Measurements from ENCODE around the gene IDH3B. TPM values are rescaled to one million over a fixed set of nuclear protein-coding genes. Genes with fewer than 3 reads are reported as not detected.
"Not testable (repeated sequence)": the region's sequence is repeated elsewhere in the genome, so short reads cannot be mapped to it uniquely, and the experiment has no call there.

The IDH3B gene
- total RNA-seq, 1 donor from 2014 or later = 112 TPM

DNA sequence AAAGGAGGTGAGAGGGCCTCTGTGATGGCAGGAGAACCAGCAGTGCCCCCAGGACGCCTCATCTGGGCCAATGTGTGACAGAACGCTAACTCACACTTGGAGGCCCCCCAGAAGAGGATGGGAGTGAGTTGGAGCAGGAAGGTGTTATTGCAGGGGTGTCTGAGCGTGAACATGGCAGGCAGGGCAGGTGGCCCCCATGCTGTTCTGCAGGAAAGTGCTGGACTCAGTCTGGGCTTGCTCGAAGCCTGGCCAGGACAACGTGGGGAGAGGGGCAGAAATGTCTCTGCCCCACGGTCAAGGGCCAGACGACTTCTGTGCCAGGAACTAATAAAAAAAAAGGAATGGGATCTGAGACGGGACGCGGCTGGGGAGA, 27.6 kb upstream of the IDH3B start:
- Mint-ChIP-seq H3K36me3 (ENCODE audit: low read depth) (peaks cover 9% of the 10 kb centered on the region), H3K4me3 (ENCODE audit: low read depth) (peak overlapping the region; percentile 91), H3K4me1 (ENCODE audit: low read depth) (peaks cover 29% of the 10 kb centered on the region), H3K27ac (peak overlapping the region; percentile 65), H3K27me3 (ENCODE audit: low read depth) (peaks cover 50% of the 10 kb centered on the region), H3K9me3 (no peaks in the 10 kb centered on the region)
- intact Hi-C loops (cut with micrococcal nuclease) = no loop called here
- no peak for DNase-seq (ENCODE audit: low spot score)

DNA sequence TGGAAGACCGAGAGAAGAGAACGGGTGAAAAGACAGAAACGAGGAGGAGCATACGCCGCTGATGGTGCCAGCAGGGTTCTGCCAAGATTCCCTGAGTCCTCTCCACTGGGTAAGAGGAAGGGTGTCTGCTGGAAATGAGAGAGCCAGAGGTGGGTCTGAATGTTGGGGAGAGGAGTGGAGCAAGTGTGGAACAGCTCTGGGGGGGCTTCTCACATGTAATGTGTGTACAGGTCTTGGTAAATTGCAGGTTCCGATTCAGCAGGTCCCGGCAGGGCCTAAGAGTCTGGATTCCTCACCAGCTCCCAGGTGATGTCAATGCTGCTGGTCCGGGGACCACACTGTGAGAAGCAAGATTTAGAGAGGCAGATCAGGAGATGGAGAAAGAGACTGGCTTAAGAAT, 27.1 kb upstream of the IDH3B start:
- intact Hi-C loops (cut with micrococcal nuclease) = no loop called here

DNA sequence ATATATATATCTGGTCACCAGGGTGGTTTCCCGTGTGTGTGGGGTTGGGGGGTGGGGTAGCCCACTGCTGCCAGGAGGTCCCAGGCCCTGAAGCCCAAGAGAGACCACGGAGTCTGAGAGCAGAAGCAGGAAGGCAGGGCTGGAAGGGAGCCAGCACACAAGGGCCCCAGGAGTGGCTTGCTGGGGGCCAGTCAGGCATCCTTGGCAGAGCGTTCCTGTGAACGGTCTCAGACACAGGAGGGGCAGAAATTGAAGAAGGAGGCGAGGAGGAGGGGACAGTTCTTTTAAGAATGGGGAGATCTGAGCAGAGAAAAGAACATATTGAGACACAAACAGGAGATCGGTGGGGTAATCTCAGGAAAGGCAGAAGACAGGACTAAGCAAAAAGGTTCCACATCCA, 26.7 kb upstream of the IDH3B start:
- H3K27ac Mint-ChIP-seq = no peak overlapping the region
- intact Hi-C loops (cut with micrococcal nuclease) = no loop called here
- peaks cover 29% of the 10 kb centered on the region for H3K4me1 Mint-ChIP-seq (ENCODE audit: low read depth)
- peaks cover 9% of the 10 kb centered on the region for H3K36me3 Mint-ChIP-seq (ENCODE audit: low read depth)
- no peak for DNase-seq (ENCODE audit: low spot score)
- H3K4me3 Mint-ChIP-seq (ENCODE audit: low read depth) = peak overlapping the region; percentile 91
- H3K9me3 Mint-ChIP-seq = no peaks in the 10 kb centered on the region
- peaks cover 43% of the 10 kb centered on the region for H3K27me3 Mint-ChIP-seq (ENCODE audit: low read depth)

More for the DNA sequence above, 27.1 kb upstream of the IDH3B start:
- peaks cover 47% of the 10 kb centered on the region for H3K27me3 Mint-ChIP-seq (ENCODE audit: low read depth)
- H3K27ac Mint-ChIP-seq = peak overlapping the region; percentile 65
- peaks cover 9% of the 10 kb centered on the region for H3K36me3 Mint-ChIP-seq (ENCODE audit: low read depth)
- H3K4me1 Mint-ChIP-seq (ENCODE audit: low read depth) = peaks cover 29% of the 10 kb centered on the region
- no peaks in the 10 kb centered on the region for H3K9me3 Mint-ChIP-seq
- peak overlapping the region; percentile 91 for H3K4me3 Mint-ChIP-seq (ENCODE audit: low read depth)
- no peak for DNase-seq (ENCODE audit: low spot score)

DNA sequence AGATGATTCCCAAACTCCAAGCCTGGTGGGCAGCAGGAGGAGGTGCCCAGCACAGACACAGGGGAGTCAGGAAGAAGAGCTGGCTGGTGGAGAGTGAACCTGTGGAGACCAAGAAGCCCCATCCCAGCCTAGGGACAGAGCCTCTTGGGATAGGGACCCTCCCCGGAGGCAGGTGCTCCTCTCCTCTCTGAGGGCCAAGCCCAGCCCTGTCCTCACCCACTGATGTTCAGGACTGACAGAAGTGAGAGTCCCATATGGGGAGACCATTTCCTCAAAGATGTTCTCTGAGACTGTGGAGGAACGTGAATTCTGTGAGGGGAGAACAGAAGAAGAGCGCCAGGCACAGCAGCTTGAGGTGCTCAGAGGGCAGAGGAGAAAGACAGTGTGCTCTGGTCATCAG, 26.2 kb upstream of the IDH3B start:
- peaks cover 39% of the 10 kb centered on the region for H3K27me3 Mint-ChIP-seq (ENCODE audit: low read depth)
- H3K36me3 Mint-ChIP-seq (ENCODE audit: low read depth) = peaks cover 9% of the 10 kb centered on the region
- no peak for DNase-seq (ENCODE audit: low spot score)
- H3K9me3 Mint-ChIP-seq = no peaks in the 10 kb centered on the region
- intact Hi-C loops (cut with micrococcal nuclease) = no loop called here
- peaks cover 29% of the 10 kb centered on the region for H3K4me1 Mint-ChIP-seq (ENCODE audit: low read depth)
- no peak overlapping the region for H3K4me3 Mint-ChIP-seq (ENCODE audit: low read depth)
- H3K27ac Mint-ChIP-seq = no peak overlapping the region

DNA sequence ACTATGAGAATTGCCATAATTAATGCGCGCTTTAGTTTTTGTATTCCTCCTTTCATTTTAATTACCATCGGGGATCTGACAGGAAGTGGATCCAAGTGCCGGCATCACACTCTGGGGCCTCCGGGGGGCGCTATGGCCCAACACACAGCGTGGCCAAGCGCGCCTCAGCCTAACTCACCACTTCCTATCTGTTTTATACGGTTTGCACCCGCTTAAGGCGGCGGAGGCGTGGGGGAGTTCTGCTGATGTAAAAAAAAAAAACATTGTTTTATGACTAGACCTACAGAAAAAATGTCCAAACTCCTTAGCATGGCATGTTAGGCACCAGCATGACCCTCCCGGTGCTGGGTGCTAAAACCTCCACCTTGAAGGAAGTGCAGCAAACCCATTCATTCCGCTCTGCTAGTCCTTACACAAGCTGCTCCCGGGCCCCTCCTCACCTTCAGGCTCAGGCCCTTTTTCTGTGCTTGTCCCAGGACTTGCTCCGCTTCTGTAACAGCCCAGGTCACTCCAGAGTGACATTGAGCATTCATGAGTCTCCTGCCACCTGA, 24.1 kb upstream of the IDH3B start:
- Mint-ChIP-seq H3K27ac (peak overlapping the region; percentile 60), H3K9me3 (no peaks in the 10 kb centered on the region), H3K36me3 (ENCODE audit: low read depth) (peaks cover 9% of the 10 kb centered on the region), H3K4me1 (ENCODE audit: low read depth) (peaks cover 28% of the 10 kb centered on the region), H3K27me3 (ENCODE audit: low read depth) (peaks cover 32% of the 10 kb centered on the region), H3K4me3 (ENCODE audit: low read depth) (peak overlapping the region; percentile 38)
- peak; percentile 75 for DNase-seq (ENCODE audit: low spot score)
- intact Hi-C loops (cut with micrococcal nuclease) = loop anchor here (1.0 to 10.0 kb wide), 5 partner anchors 53 to 314 kb away; no protein-coding TSS in a partner anchor

DNA sequence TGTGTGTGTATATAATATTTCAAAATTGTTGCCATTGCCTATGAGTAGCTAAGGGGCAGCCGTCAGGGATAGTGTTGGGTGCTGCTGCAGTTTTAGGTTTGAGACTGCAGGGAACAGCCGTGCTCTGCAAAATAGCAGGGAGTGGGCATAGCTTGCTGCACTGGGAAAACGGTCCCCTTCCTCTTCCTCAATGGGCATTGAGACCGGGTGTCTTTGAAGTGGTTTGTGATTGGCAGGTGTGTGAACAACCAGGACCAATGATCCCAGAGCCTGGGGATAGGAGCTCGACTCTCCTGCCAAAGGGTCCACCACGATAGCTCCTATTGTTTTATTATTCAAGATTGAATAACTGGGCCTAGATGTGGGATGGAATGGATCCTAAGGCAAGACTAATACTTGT, 23.5 kb upstream of the IDH3B start:
- Mint-ChIP-seq H3K36me3 (ENCODE audit: low read depth) (peaks cover 9% of the 10 kb centered on the region), H3K27me3 (ENCODE audit: low read depth) (peaks cover 36% of the 10 kb centered on the region), H3K9me3 (no peaks in the 10 kb centered on the region), H3K4me3 (ENCODE audit: low read depth) (no peak overlapping the region), H3K4me1 (ENCODE audit: low read depth) (peaks cover 28% of the 10 kb centered on the region), H3K27ac (peak overlapping the region; percentile 60)
- no peak for DNase-seq (ENCODE audit: low spot score)
- intact Hi-C loops (cut with micrococcal nuclease) = loop anchor here (5.0 to 10.0 kb wide), 3 partner anchors 167 to 315 kb away; no protein-coding TSS in a partner anchor

DNA sequence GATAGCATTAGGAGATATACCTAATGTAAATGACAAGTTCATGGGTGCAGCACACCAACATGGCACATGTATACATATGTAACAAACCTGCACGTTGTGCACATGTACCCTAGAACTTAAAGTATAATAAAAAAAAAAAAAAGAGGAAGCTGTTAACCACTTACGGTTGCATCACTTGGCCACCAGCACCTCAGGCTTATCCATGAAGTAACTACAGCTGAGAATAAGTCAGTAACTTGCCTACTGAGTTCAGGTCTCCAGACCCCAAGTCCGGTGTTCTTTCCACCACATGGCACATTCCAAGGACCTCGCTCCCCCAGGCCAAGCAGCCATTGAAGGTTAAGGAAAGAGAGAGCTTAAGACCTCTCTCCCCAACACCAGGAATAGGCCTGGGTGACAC, 20.8 kb upstream of the IDH3B start:
- not testable (repeated sequence) for H3K36me3 Mint-ChIP-seq (ENCODE audit: low read depth); H3K27ac Mint-ChIP-seq; H3K4me3 Mint-ChIP-seq (ENCODE audit: low read depth); H3K9me3 Mint-ChIP-seq; DNase-seq (ENCODE audit: low spot score)
- intact Hi-C loops (cut with micrococcal nuclease) = loop anchor here (5.0 to 10.0 kb wide), 3 partner anchors 170 to 317 kb away; no protein-coding TSS in a partner anchor
- Mint-ChIP-seq H3K4me1 (ENCODE audit: low read depth) (peaks cover 18% of the 10 kb centered on the region), H3K27me3 (ENCODE audit: low read depth) (peaks cover 27% of the 10 kb centered on the region)

DNA sequence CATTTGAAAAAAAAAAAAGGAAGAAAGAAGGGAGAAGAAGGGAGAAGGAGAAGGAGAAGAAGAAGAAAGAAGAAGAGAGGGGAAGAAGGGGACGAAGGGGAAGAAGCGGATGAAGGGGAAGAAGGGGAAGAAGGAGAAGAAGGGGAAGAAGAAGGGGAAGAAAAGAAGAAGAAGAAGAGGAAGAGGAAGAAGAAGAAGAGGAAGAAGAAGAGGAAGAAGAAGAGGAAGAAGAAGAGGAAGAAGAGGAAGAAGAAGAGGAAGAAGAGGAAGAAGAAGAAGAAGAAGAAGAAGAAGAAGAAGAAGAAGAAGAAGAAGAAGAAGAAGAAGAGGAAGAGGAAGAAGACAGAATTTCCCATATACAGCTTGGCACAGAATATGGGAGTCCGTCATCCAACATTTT, 18.0 kb upstream of the IDH3B start:
- H3K27me3 Mint-ChIP-seq (ENCODE audit: low read depth) = peaks cover 20% of the 10 kb centered on the region
- not testable (repeated sequence) for H3K4me3 Mint-ChIP-seq (ENCODE audit: low read depth); H3K4me1 Mint-ChIP-seq (ENCODE audit: low read depth); H3K9me3 Mint-ChIP-seq; H3K36me3 Mint-ChIP-seq (ENCODE audit: low read depth); DNase-seq (ENCODE audit: low spot score); H3K27ac Mint-ChIP-seq
- intact Hi-C loops (cut with micrococcal nuclease) = loop anchor here (10.0 kb wide), 2 partner anchors 173 to 303 kb away; no protein-coding TSS in a partner anchor

DNA sequence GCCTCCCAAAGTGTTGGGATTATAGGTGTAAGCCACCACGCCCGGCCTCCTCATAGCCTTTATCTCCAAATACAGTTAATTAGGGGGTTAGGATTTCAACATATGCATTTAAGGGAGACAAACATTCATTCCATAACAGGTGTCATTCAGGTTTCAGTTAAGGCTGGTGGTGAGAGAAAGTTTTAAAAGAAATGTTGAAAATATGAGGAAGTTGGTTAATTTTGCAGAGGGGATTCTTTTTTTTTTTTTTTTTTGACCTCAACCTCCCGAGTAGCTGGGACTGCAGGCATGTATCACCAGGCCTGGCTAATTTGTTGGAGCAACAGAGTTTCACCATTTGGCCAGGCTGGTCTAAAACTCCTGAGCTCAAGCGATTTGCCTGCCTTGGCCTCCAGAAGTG, 16.0 kb upstream of the IDH3B start:
- DNase-seq (ENCODE audit: low spot score) = no peak
- H3K36me3 Mint-ChIP-seq (ENCODE audit: low read depth) = no peaks in the 10 kb centered on the region
- no peak overlapping the region for H3K27ac Mint-ChIP-seq
- H3K4me1 Mint-ChIP-seq (ENCODE audit: low read depth) = peaks cover 3% of the 10 kb centered on the region
- no peak overlapping the region for H3K4me3 Mint-ChIP-seq (ENCODE audit: low read depth)
- intact Hi-C loops (cut with micrococcal nuclease) = loop anchor here (10.0 kb wide), 2 partner anchors 175 to 305 kb away; no protein-coding TSS in a partner anchor
- no peaks in the 10 kb centered on the region for H3K9me3 Mint-ChIP-seq
- H3K27me3 Mint-ChIP-seq (ENCODE audit: low read depth) = peaks cover 20% of the 10 kb centered on the region

DNA sequence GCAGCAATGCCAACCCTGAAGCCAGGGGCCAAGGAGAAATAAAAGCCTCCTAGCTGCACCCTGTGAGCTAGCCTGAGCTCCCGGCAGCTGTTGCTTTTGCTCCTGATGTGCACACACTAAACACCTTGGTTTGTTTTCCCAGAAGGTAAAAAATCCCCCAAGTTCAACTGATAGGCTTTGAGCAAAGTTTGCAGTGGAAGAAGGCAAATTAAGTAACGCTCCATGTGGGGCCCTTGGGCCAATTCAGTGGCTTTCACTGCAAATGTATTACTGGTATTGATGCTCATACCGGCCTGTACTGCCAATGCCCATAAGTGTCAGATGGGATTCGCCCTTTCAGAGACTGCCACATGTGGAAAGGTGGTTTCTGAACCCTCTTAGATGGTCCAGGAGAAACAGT, 9.4 kb upstream of the IDH3B start:
- DNase-seq (ENCODE audit: low spot score) = no peak
- Mint-ChIP-seq H3K27me3 (ENCODE audit: low read depth) (peaks cover 4% of the 10 kb centered on the region), H3K4me1 (ENCODE audit: low read depth) (peaks cover 3% of the 10 kb centered on the region), H3K9me3 (no peaks in the 10 kb centered on the region), H3K27ac (no peak overlapping the region), H3K4me3 (ENCODE audit: low read depth) (no peak overlapping the region), H3K36me3 (ENCODE audit: low read depth) (no peaks in the 10 kb centered on the region)
- intact Hi-C loops (cut with micrococcal nuclease) = no loop called here

DNA sequence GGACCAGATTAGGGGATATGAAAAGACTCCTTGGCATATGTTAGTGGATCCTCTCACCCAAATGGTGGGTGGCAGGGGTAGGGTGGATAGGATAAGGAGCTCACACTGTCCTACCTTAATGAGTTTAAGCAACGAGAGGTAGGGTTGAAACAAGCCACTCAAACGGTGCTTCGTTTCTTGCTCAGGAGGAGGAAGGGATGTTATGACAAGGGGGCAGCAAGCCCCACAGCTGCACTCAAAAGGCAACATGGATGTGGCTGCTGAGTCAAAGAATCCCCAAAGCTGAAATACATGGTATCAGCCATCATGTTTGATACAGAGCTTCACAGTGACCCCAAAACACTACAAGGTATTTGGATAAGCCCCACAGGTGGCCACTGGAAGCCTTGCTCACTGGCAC, 8.4 kb upstream of the IDH3B start:
- Mint-ChIP-seq H3K4me1 (ENCODE audit: low read depth) (peaks cover 3% of the 10 kb centered on the region), H3K9me3 (no peaks in the 10 kb centered on the region), H3K36me3 (ENCODE audit: low read depth) (no peaks in the 10 kb centered on the region), H3K4me3 (ENCODE audit: low read depth) (no peak overlapping the region), H3K27ac (no peak overlapping the region), H3K27me3 (ENCODE audit: low read depth) (peaks cover 6% of the 10 kb centered on the region)
- intact Hi-C loops (cut with micrococcal nuclease) = no loop called here
- no peak for DNase-seq (ENCODE audit: low spot score)

DNA sequence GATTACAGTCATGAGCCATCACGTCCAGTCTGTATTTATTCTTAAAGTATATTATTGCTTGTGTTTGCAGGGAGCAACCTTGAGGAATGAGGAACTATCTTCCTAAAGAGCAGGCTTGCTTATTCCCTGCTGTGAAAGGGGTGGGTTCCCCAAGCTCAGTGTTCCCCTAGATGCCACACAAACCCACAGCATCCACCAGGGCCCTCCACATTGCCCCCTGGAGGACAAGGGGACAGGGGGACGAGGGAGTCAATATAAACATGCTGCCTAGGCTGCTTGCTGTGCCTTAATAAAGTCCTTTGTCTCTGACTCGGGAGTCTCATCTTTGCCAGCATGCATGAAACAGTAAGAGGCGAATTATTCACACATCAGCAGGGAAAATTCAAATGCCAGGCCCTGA, 8.0 kb upstream of the IDH3B start:
- H3K27ac Mint-ChIP-seq = no peak overlapping the region
- no peak overlapping the region for H3K4me3 Mint-ChIP-seq (ENCODE audit: low read depth)
- peaks cover 6% of the 10 kb centered on the region for H3K27me3 Mint-ChIP-seq (ENCODE audit: low read depth)
- DNase-seq (ENCODE audit: low spot score) = no peak
- H3K9me3 Mint-ChIP-seq = no peaks in the 10 kb centered on the region
- intact Hi-C loops (cut with micrococcal nuclease) = no loop called here
- no peaks in the 10 kb centered on the region for H3K4me1 Mint-ChIP-seq (ENCODE audit: low read depth)
- H3K36me3 Mint-ChIP-seq (ENCODE audit: low read depth) = no peaks in the 10 kb centered on the region

DNA sequence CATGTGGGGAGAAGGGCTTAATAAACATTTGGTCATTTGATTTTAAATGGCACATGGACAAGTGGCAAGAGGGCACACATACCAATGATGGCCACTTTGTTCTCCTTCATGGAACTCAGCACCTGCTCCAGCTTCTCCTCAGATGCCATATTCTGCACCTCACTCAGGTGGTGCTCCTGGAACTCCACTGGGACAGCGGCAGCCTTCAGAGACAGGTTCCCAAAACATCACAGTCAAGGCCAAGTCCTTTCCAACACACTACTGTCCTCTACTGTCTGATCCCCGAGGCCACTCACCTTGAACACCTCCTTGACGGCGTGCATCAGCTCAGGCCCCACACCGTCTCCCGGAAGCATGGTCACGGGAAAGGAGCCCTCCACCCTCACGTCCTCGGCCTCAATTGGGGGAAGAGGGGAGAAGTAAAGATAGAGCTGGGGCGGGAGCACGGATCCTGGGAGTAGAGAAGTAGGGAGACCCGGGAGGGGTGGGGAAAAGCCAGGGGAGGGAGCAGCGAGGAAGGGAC, 591 bp downstream of the IDH3B start:
- Mint-ChIP-seq H3K27me3 (ENCODE audit: low read depth) (peaks cover 1% of the 10 kb centered on the region), H3K36me3 (ENCODE audit: low read depth) (peaks cover 47% of the 10 kb centered on the region), H3K9me3 (no peaks in the 10 kb centered on the region), H3K27ac (peak overlapping the region; percentile 82), H3K4me1 (ENCODE audit: low read depth) (peaks cover 15% of the 10 kb centered on the region), H3K4me3 (ENCODE audit: low read depth) (peak overlapping the region; percentile 92)
- no peak for DNase-seq (ENCODE audit: low spot score)
- intact Hi-C loops (cut with micrococcal nuclease) = no loop called here

Measured in activated T-helper 2 cell treated with anti-CD3 and anti-CD28 coated beads, Interferon-gamma antibody, Interleukin-2, Interleukin-4, amounts not matched to agents 10 μg/mL and 5 μg/mL and 100 μg/mL, durations not matched to agents 14 hours and 24 hours and 36 hours (primary cell).